Hair follicular keratinocyte (primary cell): ENCODE results near the gene ADGRG2. TPM values are rescaled to one million over a fixed set of nuclear protein-coding genes. Genes with fewer than 3 reads are reported as not detected.

ENCODE experiments used
- total RNA-seq: library from RNA; depleted of rRNA; stranded (reverse); fragments of >200 nt; gene quantifications from 2 replicates; pipeline ENCODE4 v1.2.3, GENCODE V29; 2015

ADGRG2 gene
- total RNA-seq, result under 0.01 TPM in 1 of 2 replicates, not detected in the other

DNA sequence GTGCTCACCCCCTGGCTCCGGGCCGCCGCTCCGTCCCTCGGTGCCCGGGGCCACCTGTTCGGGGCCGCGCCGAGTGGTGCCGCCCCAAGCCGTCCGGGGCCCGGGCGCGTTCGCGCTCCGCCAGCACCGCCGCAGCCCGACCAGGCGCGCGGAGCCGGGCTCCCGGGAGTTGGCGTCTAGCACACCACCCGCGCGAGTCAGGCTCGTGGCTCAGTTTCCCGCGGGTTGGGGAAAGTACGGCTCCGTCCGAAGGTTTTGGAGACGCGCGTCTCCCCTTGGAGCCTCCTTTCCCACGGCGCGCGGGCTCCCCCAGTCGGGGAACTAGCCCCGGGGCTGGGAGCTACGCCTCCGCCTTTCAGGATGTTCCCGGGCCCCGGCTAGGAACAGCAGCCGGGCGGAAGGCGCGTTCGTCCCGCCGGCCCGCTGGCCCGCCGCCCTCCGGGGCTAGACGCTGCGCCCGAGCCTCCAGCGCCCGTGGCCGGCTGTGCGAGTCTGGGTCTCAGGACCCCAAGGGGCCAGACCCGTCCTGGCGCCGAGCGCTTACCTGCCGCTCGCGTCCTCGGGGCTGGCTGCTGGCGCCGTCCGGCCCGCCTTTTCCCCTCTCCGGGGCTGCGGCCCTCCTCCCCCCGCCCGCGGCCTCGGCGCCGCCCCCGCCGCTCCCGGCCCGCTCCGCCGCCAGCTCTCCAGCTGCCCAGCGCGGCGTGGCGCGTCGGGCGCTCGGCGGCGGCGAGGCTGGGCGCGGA, at the start of gene ADGRG2:
Gene ADGRG2, minus strand, starts transcription at position 571 of the 743 bp plus-strand sequence. CDS start 53,634 bp downstream, outside the sequence.

DNA sequence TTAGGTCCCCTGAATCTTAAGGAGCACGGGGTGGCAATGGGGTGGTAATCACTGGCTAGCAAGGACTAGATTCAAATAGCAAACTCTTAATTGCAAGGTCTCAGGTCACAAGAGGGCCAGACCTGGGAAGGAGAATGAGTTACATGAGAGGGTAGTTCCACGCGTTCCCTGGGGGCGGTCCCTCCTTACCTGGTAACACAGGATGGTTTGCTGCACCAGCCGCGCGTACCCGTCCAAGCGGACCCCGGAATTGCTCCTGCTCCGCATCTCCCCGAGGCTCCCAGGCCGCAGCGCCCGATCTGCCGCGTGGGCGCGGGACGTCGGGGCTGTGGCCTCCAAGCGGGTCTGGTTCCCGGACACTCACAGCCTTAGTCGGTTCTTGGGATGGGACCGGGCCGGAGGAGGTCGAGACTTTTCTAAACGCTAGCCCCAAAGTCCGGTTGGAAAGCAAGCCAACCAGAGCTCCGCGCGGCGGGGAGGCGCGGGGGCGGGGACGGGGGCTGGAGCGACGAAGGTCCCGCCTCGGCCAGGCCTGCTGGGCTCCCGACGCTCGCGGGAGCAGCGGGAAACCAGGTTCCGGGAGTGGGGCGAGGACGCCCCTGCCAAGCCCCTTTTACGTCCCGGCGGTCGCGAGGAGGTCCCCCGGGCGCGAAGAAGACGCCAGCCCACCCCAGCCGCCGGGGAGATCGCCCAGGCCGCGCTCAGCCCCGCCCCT, 138.4 kb downstream of the ADGRG2 start, which contains the start of gene PHKA2:
Gene PHKA2, minus strand, starts transcription at position 449 of the 715 bp plus-strand sequence. Its CDS starts 182 bp downstream, at position 267.

Other genes starting within 250 kb of the ADGRG2 start
- gene PHKA2, start 138.4 kb downstream of the ADGRG2 start, total RNA-seq, result 13.5 and 18.1 TPM in 2 replicates
- gene PDHA1, start 221.5 kb upstream of the ADGRG2 start, total RNA-seq, result 42.6 and 78.4 TPM in 2 replicates